Transverse colon (tissue), 4 donors: Measurements from ENCODE around the gene ENOPH1. TPM values are rescaled to one million over a fixed set of nuclear protein-coding genes. Genes with fewer than 3 reads are reported as not detected.
"Not testable (repeated sequence)": the region's sequence is repeated elsewhere in the genome, so short reads cannot be mapped to it uniquely, and the experiment has no call there.

Experiments used
- DNase-seq: peaks from one replicate; pipeline ENCODE4 v3.0.0-alpha.2; 2019
- H3K27ac ChIP-seq, 4 donors: fragments of 200-600 bp; sonication (generic); 2 replicates each; pipeline ENCODE4 v1.5.1; 2016 to 2018; ENCODE audit warnings: inconsistent platforms in 4 of 4
- H3K27me3 ChIP-seq: fragments of 200-600 bp; sonication (generic); 2 replicates; pipeline ENCODE4 v1.5.1; 2017; ENCODE audit warnings: inconsistent platforms
- H3K36me3 ChIP-seq, 4 donors: fragments of 200-600 bp; sonication (generic); 2 replicates each; pipeline ENCODE4 v1.5.1; 2017 to 2019; ENCODE audit warnings: inconsistent platforms in 4 of 4
- H3K4me1 ChIP-seq, 4 donors: fragments of 200-600 bp; sonication (generic); 2 replicates each; pipeline ENCODE4 v1.5.1; 2017 to 2020; ENCODE audit warnings: inconsistent platforms in 4 of 4
- H3K4me3 ChIP-seq, 4 donors: fragments of 200-600 bp; sonication (generic); 1 replicate in 1 of 4; 2 replicates in 3 of 4; pipeline versions ENCODE4 v1.5.1 to v1.6.1; 2017 to 2019; ENCODE audit warnings: inconsistent platforms in 4 of 4
- H3K9me3 ChIP-seq, 2 donors: fragments of 200-600 bp; sonication (generic); 2 replicates each; pipeline ENCODE4 v1.5.1; 2017 to 2019; ENCODE audit warnings: inconsistent platforms in 2 of 2
- CTCF ChIP-seq, 5 experiments: fragments of 200-600 bp in 3 of 5; fragments of 450-650 bp in 2 of 5; sonication (generic) in 3 of 5; IDR thresholded peaks; 1 replicate in 2 of 5; 2 replicates in 3 of 5; pipeline ENCODE4 v1.5.1; 2016 to 2017; ENCODE audit warnings: antibody characterized with exemption in 5 of 5, inconsistent platforms in 3 of 5, mild to moderate bottlenecking in 2 of 5, moderate library complexity in 1 of 5
- EP300 ChIP-seq: sonication (generic); formaldehyde crosslinking; IDR thresholded peaks from one replicate; pipeline ENCODE4 v1.6.1; 2017; ENCODE audit warnings: antibody characterized with exemption, low read depth
- POLR2A ChIP-seq: fragments of 450-650 bp; IDR thresholded peaks from one replicate; pipeline ENCODE4 v1.6.1; 2016; ENCODE audit warnings: antibody characterized with exemption, mild to moderate bottlenecking, moderate library complexity
- POLR2AphosphoS5 ChIP-seq, 3 donors: sonication (generic); formaldehyde crosslinking; IDR thresholded peaks; one replicate each; pipeline ENCODE4 v1.6.1; 2016; ENCODE audit warnings: antibody characterized with exemption in 3 of 3
- WGBS, 2 donors: methylation state at CpG; one replicate each; pipeline ENCODE4 v1.1.5; 2018; ENCODE audit warnings: low coverage in 1 of 2; 5-methylcytosine and 5-hydroxymethylcytosine counted together
- in situ Hi-C, 4 donors: fragments of 200-750 bp; cut with MboI; loops; one replicate each; pipeline versions ENCODE4 v1.15.0 to v1.15.1; 2017; ENCODE audit warnings: low sequenced_read_pairs in 3 of 4, low pct_ligation_motif_present in 1 of 4, low pct_unique_long_range_greater_than_20kb in 1 of 4
- intact Hi-C: fragments of 100-400 bp; cut with DNase I; formaldehyde crosslinking; loops from one replicate; pipeline ENCODE4 v1.15.1; 2023; ENCODE audit warnings: low total_unique reads
- total RNA-seq, 4 donors: library from RNA; depleted of rRNA; stranded (reverse); fragments of >200 nt; gene quantifications; one replicate each; pipeline ENCODE4 v1.1.0, GENCODE V29; 2016

ENOPH1 gene
- total RNA-seq, 4 donors from 2014 or later, result 0.75 to 21.5 (median 15.8) TPM

GRCh38 chr4:82403725-82404124, 26.7 kb upstream of the ENOPH1 start:
- Histone ChIP-seq H3K27me3 (no peaks in the 10 kb centered on the region), H3K36me3 (no peaks in the 10 kb centered on the region), H3K27ac (no peak overlapping the region), H3K4me3 (no peak overlapping the region), H3K9me3 (no peaks in the 10 kb centered on the region), H3K4me1 (no peaks in the 10 kb centered on the region)
- DNase-seq, result no peak
- TF ChIP-seq POLR2AphosphoS5 (IDR thresholded peaks at IDR 0.05), result no peak
- no peak for TF ChIP-seq POLR2A
- TF ChIP-seq CTCF (IDR thresholded peaks at IDR 0.05), result no peak
- TF ChIP-seq EP300, result no peak
- intact Hi-C loops, result no loop called here
- WGBS, 2 donors, result 67 to 76% methylated on average over 1 of the region's 1 CpG
- in situ Hi-C loops, result no loop called here

- intact Hi-C loops, H3K27ac ChIP-seq, H3K9me3 ChIP-seq, in situ Hi-C loops, H3K4me3 ChIP-seq, DNase-seq, H3K4me1 ChIP-seq, H3K36me3 ChIP-seq, H3K27me3 ChIP-seq: not testable (repeated sequence)
- 91 to 95% methylated on average over 7 to 11 of the region's 11 CpGs for WGBS, 2 donors
Observed at GRCh38 chr4:82415061-82415460, 15.3 kb upstream of the ENOPH1 start.

GRCh38 chr4:82415922-82416365, 14.4 kb upstream of the ENOPH1 start:
- in situ Hi-C loops, result no loop called here

GRCh38 chr4:82419451-82419850, 10.9 kb upstream of the ENOPH1 start:
- no peak overlapping the region for H3K4me3 ChIP-seq
- WGBS, 2 donors, result 77% methylated on average over 3 of the region's 3 CpGs; no CpG with 5 or more reads in 1 of the 2 donors
- no peaks in the 10 kb centered on the region for H3K4me1 ChIP-seq
- intact Hi-C loops (no loop called here), in situ Hi-C loops (no loop called here)
- no peaks in the 10 kb centered on the region for H3K9me3 ChIP-seq
- H3K36me3 ChIP-seq, result peaks cover 0 to 17% (median 5%) of the 10 kb centered on the region in 4 donors
- H3K27me3 ChIP-seq, result no peaks in the 10 kb centered on the region
- no peak for TF ChIP-seq CTCF (IDR thresholded peaks at IDR 0.05)
- no peak for TF ChIP-seq EP300
- no peak for TF ChIP-seq POLR2AphosphoS5 (IDR thresholded peaks at IDR 0.05)
- no peak overlapping the region for H3K27ac ChIP-seq
- DNase-seq, result no peak

More at GRCh38 chr4:82415922-82416365, 14.4 kb upstream of the ENOPH1 start:
- no peak overlapping the region for H3K4me3 ChIP-seq
- DNase-seq, result no peak
- H3K27ac ChIP-seq, result no peak overlapping the region
- WGBS, 2 donors, result 81 to 90% methylated on average over 6 to 12 of the region's 12 CpGs
- no peaks in the 10 kb centered on the region for H3K4me1 ChIP-seq
- H3K27me3 ChIP-seq, result no peaks in the 10 kb centered on the region
- H3K36me3 ChIP-seq, result no peaks in the 10 kb centered on the region
- H3K9me3 ChIP-seq, result no peaks in the 10 kb centered on the region
- intact Hi-C loops, result no loop called here
- no peak for TF ChIP-seq POLR2AphosphoS5 (IDR thresholded peaks at IDR 0.05)
- TF ChIP-seq EP300, result no peak
- TF ChIP-seq POLR2A, result no peak
- TF ChIP-seq CTCF (IDR thresholded peaks at IDR 0.05), result no peak
